ENCODE results near the gene TGFB2. TPM values are rescaled to one million over a fixed set of nuclear protein-coding genes. Genes with fewer than 3 reads are reported as not detected.

The TGFB2 gene
- total and polyA plus RNA-seq, 2 experiments from 2014 or later = 0.31 to 1.4 TPM

DNA sequence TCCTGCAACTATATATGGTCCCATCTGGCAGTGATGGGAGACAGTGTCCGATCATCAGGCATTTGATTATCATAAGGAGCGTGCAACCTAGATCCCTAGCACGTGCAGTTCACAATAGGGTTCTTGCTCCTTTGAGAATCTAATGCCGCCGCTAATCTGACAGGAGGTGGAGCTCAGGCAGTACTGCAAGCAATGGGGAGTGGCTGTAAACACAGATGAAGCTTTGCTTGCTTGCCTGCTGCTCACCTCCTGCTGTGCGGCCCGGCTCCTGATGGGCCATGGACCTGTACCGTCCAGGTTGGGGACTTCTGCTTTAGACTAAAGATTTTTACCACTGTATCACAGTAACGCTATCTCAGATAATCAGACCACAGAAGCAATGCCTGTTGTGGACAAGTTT lies 63.8 kb downstream of the TGFB2 start:
- no peak for TF ChIP-seq NANOG (IDR thresholded peaks at IDR 0.05; ENCODE audit: borderline replicate concordance)
- TF ChIP-seq ZNF331 (CRISPR knock-in tag; IDR thresholded peaks at IDR 0.05; ENCODE audit: low read depth) = no peak
- no peak for TF ChIP-seq CREB1 (CRISPR knock-in tag; IDR thresholded peaks at IDR 0.05; ENCODE audit: low read depth)
- TF ChIP-seq EZH2phosphoT487 (IDR thresholded peaks at IDR 0.05; ENCODE audit: unreplicated experiment) = no peak
- no peak for TF ChIP-seq POLR2AphosphoS5 (IDR thresholded peaks at IDR 0.05; ENCODE audit: low read depth)
- no peak for TF ChIP-seq JUNB (IDR thresholded peaks at IDR 0.05; ENCODE audit: unreplicated experiment)
- TF ChIP-seq STAT1 (IDR thresholded peaks at IDR 0.05; ENCODE audit: unreplicated experiment) = no peak
- TF ChIP-seq, protein P1, sequence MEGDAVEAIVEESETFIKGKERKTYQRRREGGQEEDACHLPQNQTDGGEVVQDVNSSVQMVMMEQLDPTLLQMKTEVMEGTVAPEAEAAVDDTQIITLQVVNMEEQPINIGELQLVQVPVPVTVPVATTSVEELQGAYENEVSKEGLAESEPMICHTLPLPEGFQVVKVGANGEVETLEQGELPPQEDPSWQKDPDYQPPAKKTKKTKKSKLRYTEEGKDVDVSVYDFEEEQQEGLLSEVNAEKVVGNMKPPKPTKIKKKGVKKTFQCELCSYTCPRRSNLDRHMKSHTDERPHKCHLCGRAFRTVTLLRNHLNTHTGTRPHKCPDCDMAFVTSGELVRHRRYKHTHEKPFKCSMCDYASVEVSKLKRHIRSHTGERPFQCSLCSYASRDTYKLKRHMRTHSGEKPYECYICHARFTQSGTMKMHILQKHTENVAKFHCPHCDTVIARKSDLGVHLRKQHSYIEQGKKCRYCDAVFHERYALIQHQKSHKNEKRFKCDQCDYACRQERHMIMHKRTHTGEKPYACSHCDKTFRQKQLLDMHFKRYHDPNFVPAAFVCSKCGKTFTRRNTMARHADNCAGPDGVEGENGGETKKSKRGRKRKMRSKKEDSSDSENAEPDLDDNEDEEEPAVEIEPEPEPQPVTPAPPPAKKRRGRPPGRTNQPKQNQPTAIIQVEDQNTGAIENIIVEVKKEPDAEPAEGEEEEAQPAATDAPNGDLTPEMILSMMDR (conservative IDR thresholded peaks at IDR 0.05; ENCODE audit: low read depth in 2 of 2) = no peak
- TF ChIP-seq ZNF114 (CRISPR knock-in tag; IDR thresholded peaks at IDR 0.05) = no peak
- no peak for TF ChIP-seq EZH2 (IDR thresholded peaks at IDR 0.05; ENCODE audit: low read depth, unreplicated experiment)
- TF ChIP-seq, protein P2, sequence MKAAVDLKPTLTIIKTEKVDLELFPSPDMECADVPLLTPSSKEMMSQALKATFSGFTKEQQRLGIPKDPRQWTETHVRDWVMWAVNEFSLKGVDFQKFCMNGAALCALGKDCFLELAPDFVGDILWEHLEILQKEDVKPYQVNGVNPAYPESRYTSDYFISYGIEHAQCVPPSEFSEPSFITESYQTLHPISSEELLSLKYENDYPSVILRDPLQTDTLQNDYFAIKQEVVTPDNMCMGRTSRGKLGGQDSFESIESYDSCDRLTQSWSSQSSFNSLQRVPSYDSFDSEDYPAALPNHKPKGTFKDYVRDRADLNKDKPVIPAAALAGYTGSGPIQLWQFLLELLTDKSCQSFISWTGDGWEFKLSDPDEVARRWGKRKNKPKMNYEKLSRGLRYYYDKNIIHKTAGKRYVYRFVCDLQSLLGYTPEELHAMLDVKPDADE (IDR thresholded peaks at IDR 0.05) = no peak
- TF ChIP-seq, protein P3, sequence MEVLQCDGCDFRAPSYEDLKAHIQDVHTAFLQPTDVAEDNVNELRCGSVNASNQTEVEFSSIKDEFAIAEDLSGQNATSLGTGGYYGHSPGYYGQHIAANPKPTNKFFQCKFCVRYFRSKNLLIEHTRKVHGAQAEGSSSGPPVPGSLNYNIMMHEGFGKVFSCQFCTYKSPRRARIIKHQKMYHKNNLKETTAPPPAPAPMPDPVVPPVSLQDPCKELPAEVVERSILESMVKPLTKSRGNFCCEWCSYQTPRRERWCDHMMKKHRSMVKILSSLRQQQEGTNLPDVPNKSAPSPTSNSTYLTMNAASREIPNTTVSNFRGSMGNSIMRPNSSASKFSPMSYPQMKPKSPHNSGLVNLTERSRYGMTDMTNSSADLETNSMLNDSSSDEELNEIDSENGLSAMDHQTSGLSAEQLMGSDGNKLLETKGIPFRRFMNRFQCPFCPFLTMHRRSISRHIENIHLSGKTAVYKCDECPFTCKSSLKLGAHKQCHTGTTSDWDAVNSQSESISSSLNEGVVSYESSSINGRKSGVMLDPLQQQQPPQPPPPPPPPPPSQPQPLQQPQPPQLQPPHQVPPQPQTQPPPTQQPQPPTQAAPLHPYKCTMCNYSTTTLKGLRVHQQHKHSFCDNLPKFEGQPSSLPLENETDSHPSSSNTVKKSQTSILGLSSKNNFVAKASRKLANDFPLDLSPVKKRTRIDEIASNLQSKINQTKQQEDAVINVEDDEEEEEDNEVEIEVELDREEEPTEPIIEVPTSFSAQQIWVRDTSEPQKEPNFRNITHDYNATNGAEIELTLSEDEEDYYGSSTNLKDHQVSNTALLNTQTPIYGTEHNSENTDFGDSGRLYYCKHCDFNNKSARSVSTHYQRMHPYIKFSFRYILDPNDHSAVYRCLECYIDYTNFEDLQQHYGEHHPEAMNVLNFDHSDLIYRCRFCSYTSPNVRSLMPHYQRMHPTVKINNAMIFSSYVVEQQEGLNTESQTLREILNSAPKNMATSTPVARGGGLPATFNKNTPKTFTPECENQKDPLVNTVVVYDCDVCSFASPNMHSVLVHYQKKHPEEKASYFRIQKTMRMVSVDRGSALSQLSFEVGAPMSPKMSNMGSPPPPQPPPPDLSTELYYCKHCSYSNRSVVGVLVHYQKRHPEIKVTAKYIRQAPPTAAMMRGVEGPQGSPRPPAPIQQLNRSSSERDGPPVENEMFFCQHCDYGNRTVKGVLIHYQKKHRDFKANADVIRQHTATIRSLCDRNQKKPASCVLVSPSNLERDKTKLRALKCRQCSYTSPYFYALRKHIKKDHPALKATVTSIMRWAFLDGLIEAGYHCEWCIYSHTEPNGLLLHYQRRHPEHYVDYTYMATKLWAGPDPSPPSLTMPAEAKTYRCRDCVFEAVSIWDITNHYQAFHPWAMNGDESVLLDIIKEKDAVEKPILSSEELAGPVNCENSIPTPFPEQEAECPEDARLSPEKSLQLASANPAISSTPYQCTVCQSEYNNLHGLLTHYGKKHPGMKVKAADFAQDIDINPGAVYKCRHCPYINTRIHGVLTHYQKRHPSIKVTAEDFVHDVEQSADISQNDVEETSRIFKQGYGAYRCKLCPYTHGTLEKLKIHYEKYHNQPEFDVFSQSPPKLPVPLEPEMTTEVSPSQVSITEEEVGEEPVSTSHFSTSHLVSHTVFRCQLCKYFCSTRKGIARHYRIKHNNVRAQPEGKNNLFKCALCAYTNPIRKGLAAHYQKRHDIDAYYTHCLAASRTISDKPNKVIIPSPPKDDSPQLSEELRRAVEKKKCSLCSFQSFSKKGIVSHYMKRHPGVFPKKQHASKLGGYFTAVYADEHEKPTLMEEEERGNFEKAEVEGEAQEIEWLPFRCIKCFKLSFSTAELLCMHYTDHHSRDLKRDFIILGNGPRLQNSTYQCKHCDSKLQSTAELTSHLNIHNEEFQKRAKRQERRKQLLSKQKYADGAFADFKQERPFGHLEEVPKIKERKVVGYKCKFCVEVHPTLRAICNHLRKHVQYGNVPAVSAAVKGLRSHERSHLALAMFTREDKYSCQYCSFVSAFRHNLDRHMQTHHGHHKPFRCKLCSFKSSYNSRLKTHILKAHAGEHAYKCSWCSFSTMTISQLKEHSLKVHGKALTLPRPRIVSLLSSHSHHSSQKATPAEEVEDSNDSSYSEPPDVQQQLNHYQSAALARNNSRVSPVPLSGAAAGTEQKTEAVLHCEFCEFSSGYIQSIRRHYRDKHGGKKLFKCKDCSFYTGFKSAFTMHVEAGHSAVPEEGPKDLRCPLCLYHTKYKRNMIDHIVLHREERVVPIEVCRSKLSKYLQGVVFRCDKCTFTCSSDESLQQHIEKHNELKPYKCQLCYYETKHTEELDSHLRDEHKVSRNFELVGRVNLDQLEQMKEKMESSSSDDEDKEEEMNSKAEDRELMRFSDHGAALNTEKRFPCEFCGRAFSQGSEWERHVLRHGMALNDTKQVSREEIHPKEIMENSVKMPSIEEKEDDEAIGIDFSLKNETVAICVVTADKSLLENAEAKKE (CRISPR knock-in tag; IDR thresholded peaks at IDR 0.05) = no peak
- TF ChIP-seq, protein P4, sequence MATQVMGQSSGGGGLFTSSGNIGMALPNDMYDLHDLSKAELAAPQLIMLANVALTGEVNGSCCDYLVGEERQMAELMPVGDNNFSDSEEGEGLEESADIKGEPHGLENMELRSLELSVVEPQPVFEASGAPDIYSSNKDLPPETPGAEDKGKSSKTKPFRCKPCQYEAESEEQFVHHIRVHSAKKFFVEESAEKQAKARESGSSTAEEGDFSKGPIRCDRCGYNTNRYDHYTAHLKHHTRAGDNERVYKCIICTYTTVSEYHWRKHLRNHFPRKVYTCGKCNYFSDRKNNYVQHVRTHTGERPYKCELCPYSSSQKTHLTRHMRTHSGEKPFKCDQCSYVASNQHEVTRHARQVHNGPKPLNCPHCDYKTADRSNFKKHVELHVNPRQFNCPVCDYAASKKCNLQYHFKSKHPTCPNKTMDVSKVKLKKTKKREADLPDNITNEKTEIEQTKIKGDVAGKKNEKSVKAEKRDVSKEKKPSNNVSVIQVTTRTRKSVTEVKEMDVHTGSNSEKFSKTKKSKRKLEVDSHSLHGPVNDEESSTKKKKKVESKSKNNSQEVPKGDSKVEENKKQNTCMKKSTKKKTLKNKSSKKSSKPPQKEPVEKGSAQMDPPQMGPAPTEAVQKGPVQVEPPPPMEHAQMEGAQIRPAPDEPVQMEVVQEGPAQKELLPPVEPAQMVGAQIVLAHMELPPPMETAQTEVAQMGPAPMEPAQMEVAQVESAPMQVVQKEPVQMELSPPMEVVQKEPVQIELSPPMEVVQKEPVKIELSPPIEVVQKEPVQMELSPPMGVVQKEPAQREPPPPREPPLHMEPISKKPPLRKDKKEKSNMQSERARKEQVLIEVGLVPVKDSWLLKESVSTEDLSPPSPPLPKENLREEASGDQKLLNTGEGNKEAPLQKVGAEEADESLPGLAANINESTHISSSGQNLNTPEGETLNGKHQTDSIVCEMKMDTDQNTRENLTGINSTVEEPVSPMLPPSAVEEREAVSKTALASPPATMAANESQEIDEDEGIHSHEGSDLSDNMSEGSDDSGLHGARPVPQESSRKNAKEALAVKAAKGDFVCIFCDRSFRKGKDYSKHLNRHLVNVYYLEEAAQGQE (IDR thresholded peaks at IDR 0.05; ENCODE audit: unreplicated experiment) = no peak
- H3K36me3 Mint-ChIP-seq (ENCODE audit: low read depth) = no peaks in the 10 kb centered on the region
- ATAC-seq (peak; percentile 45; the same call in 2 of the 3 replicates), DNase-seq (ENCODE audit: low spot score) (peak; percentile 3)
- Histone ChIP-seq H3K27me3 (ENCODE audit: insufficient read depth) (no peaks in the 10 kb centered on the region), H3K4me3 (no peak overlapping the region), H3K9me2 (ENCODE audit: insufficient read depth) (no peaks in the 10 kb centered on the region), H3K4me2 (no peak overlapping the region), H3K79me2 (replicated peaks; ENCODE audit: insufficient read depth) (no peaks in the 10 kb centered on the region), H3K36me3 (ENCODE audit: insufficient read depth) (no peaks in the 10 kb centered on the region), H3K4me1 (ENCODE audit: insufficient read depth) (no peaks in the 10 kb centered on the region), H4K20me1 (replicated peaks; ENCODE audit: insufficient read depth) (no peaks in the 10 kb centered on the region), H3K27ac (ENCODE audit: low read depth) (no peak overlapping the region), H2AFZ (no peak overlapping the region), H3F3A (replicated peaks; ENCODE audit: low read depth) (no peaks in the 10 kb centered on the region)
- no peak overlapping the region for H3K27ac Mint-ChIP-seq
- peaks cover 2% of the 10 kb centered on the region for H3K27me3 Mint-ChIP-seq (ENCODE audit: insufficient read depth, low read depth, poor library complexity)
- no peaks in the 10 kb centered on the region for H3K4me1 Mint-ChIP-seq
- H3K4me3 Mint-ChIP-seq = no peak overlapping the region
- H3K9me3 Mint-ChIP-seq = no peaks in the 10 kb centered on the region

Measured in GM23338 (cell line).